SK-N-MC (cell line): Measurements from ENCODE around the gene SBK2.

ENCODE experiments used
- EZH2 ChIP-seq: fragments of 200-600 bp; sonication (generic); IDR thresholded peaks from one replicate; pipeline ENCODE4 v1.6.1; 2017; ENCODE audit warnings: antibody characterized with exemption
- POLR2AphosphoS5 ChIP-seq: IDR thresholded peaks from 2 replicates; pipeline ENCODE4 v1.6.1; 2012; ENCODE audit warnings: mild to moderate bottlenecking, low read depth, low read length, borderline replicate concordance

DNA sequence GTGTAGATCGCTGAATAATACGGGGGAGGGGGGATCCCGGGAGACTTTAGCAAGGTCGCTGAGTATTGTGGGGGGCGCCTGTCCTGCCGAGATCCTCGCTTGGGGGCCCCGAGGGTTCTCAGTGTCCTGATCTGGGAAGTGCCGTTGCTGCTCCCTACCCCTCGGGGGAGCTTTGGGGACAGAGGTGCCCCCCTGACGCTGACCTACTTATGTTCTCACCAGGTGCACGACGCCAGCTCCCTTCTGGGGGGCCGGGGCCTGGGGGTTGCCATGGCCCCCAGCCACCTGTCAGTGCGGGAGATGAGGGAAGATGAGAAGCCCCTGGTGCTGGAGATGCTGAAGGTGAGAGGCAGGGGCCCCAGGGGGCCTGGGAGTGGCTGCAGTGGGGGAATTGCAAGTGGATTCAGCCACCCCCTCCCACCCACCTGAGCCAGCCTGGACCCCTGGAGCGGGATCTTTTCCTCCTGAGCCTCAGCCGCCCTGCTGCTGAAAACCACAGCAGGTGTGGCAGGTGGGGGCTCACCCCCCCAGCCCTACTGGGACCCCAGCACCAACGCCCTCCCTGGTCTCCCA is 51.4 kb downstream of the SBK2 start:
- TF ChIP-seq POLR2AphosphoS5 (no peak), EZH2 (no peak)
